ENCODE results near the gene EPHA3.

DNA sequence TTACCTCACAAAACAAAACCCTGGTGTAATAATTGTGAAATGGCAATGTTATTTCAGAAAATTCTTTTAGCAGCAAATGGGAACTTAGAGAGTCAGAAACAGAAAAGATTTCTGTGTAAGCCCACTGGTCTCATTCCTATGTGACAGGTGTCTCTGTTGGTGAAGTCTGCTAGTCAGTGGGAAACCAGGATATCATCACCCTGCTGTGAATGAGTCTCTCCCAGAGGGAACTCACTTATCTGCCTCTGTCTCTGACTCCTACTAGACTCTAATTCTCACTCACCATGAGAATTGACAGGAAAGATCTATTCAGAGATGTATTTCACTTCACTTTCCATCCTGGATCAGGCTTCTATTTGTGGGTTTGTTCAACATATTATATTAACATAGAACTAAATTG, 266.0 kb downstream of the EPHA3 start:
- TF ChIP-seq, protein P1, sequence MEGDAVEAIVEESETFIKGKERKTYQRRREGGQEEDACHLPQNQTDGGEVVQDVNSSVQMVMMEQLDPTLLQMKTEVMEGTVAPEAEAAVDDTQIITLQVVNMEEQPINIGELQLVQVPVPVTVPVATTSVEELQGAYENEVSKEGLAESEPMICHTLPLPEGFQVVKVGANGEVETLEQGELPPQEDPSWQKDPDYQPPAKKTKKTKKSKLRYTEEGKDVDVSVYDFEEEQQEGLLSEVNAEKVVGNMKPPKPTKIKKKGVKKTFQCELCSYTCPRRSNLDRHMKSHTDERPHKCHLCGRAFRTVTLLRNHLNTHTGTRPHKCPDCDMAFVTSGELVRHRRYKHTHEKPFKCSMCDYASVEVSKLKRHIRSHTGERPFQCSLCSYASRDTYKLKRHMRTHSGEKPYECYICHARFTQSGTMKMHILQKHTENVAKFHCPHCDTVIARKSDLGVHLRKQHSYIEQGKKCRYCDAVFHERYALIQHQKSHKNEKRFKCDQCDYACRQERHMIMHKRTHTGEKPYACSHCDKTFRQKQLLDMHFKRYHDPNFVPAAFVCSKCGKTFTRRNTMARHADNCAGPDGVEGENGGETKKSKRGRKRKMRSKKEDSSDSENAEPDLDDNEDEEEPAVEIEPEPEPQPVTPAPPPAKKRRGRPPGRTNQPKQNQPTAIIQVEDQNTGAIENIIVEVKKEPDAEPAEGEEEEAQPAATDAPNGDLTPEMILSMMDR (conservative IDR thresholded peaks at IDR 0.05; ENCODE audit: low read length), result no peak
- TF ChIP-seq EZH2phosphoT487 (IDR thresholded peaks at IDR 0.05; ENCODE audit: borderline replicate concordance), result no peak
